ENCODE measurements around the gene FNBP1. TPM values are rescaled to one million over a fixed set of nuclear protein-coding genes. Genes with fewer than 3 reads are reported as not detected.

Gene FNBP1
- total and polyA plus RNA-seq, 2 of the 8 experiments (the other 6 are each of a cell fraction or from before 2014, with no cell fraction given), result 7.2 to 40.9 TPM

DNA sequence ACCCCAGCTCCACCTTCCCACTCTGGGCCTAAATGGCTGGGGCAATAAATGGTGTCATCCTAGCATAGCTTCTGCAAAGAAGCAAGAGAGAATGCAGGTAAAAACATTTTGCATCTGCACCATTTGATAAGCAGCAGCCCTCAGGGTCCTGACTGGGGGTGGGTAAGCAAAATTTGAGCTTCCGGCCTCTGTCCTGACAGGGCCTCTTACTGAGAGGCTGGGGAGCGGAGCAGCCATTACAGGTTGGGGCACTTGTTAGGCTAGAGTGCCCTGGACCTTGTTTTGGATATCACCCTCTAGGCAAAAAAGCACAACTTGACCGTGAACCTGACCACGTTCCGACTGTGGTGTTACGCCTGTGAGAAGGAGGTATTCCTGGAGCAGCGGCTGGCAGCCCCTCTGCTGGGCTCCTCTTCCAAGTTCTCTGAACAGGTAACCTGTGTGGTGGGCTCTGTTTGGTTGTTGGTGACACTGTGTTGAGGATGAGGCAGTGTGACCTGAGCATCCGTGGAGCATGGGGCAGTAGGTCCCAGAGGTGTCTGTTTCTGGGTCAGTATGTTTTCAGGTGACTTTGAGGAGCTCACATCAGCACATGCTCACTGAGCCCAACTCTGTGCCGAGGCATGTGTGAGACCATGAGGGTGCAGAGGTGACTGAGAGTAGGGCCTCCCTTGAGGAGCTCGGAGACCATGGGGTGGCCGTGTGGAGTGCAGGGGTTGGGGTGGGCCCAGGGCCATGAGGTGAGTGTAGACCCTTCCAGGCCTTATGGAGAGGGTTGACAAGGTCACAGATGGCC, 184.6 kb downstream of the FNBP1 start:
- Histone ChIP-seq H2AFZ (ENCODE audit: low read length) (no peak overlapping the region), H2BK120ac (replicated peaks; ENCODE audit: low read depth, low read length) (no peak overlapping the region), H3K23ac (ENCODE audit: insufficient read length) (no peak overlapping the region), H3K4me2 (ENCODE audit: insufficient read depth in 1 of 2, low read depth in 2 of 2, low read length in 2 of 2) (no peak overlapping the region), H3K79me1 (ENCODE audit: low read depth, low read length) (no peaks in the 10 kb centered on the region), H3K14ac (ENCODE audit: insufficient read length) (no peak overlapping the region), H4K5ac (ENCODE audit: insufficient read length, low read depth, low read length) (no peak overlapping the region), H3K4me1 (replicated peaks in 1 of 4; ENCODE audit: control insufficient read depth in 3 of 4, insufficient read depth in 4 of 4, low read length in 3 of 4) (no peaks in the 10 kb centered on the region), H2BK12ac (ENCODE audit: low read depth, low read length) (no peak overlapping the region), H2BK20ac (ENCODE audit: low read length) (no peak overlapping the region), H3K23me2 (ENCODE audit: low read depth, low read length) (no peaks in the 10 kb centered on the region), H3K56ac (replicated peaks; ENCODE audit: insufficient read length, low read depth, low read length) (no peak overlapping the region), H3K9ac (replicated peaks in 1 of 4; ENCODE audit: extremely low read depth in 1 of 4, low read depth in 3 of 4, low read length in 3 of 4) (no peak overlapping the region), H4K8ac (ENCODE audit: extremely low read depth, insufficient read depth, low read length) (no peak overlapping the region), H2BK5ac (ENCODE audit: low read depth, low read length) (no peak overlapping the region), H3K9me3 (ENCODE audit: insufficient read depth in 2 of 2, low read depth in 1 of 2, low read length in 1 of 2) (no peaks in the 10 kb centered on the region), H3K18ac (ENCODE audit: extremely low read depth, low read length) (no peak overlapping the region), H3K4ac (replicated peaks; ENCODE audit: insufficient read length, low read depth, low read length) (no peak overlapping the region), H3K27me3 (replicated peaks in 1 of 4; ENCODE audit: control insufficient read depth in 3 of 4, extremely low read depth in 1 of 4, insufficient read depth in 3 of 4, low read length in 3 of 4) (no peaks in the 10 kb centered on the region), H3K36me3 (ENCODE audit: control insufficient read depth in 2 of 4, insufficient read depth in 4 of 4, low read length in 3 of 4) (peaks cover 0 to 2% (median 0%) of the 10 kb centered on the region in 4 experiments; a peak in 3 of 8 replicates), H3K79me2 (ENCODE audit: control insufficient read depth in 1 of 2, insufficient read depth in 2 of 2, low read length in 2 of 2) (no peaks in the 10 kb centered on the region), H2BK15ac (ENCODE audit: low read length) (no peak overlapping the region), H3K4me3 (ENCODE audit: extremely low read depth in 1 of 4, insufficient read depth in 2 of 4, low read depth in 3 of 4, low read length in 4 of 4) (no peak overlapping the region), H3K27ac (ENCODE audit: low read depth, low read length) (no peak overlapping the region), H2AK5ac (ENCODE audit: low read depth, low read length) (no peak overlapping the region), H4K20me1 (replicated peaks in 1 of 2; ENCODE audit: control insufficient read depth in 1 of 2, insufficient read depth in 2 of 2, low read length in 2 of 2) (peaks cover 4% of the 10 kb centered on the region in 2 experiments), H4K91ac (replicated peaks; ENCODE audit: insufficient read length, low read length) (no peak overlapping the region)
- no peak for TF ChIP-seq CEBPB (IDR thresholded peaks at IDR 0.05; ENCODE audit: low read depth, low read length)
- no peak for TF ChIP-seq CHD1 (IDR thresholded peaks at IDR 0.05; ENCODE audit: low read depth, low read length)
- no peak for TF ChIP-seq GTF2F1 (IDR thresholded peaks at IDR 0.05; ENCODE audit: borderline replicate concordance, low read depth, low read length)
- TF ChIP-seq CTBP2 (IDR thresholded peaks at IDR 0.05; ENCODE audit: borderline replicate concordance, insufficient read depth, insufficient read length, low read length), result no peak
- no peak for TF ChIP-seq E2F6 (IDR thresholded peaks at IDR 0.05)
- no peak for FAIRE-seq
- ChIA-PET POLR2A (ENCODE audit: partially characterized antibody) (interaction anchor here (0.6 to 1.0 kb wide), 3 partner anchors 11 to 26 kb away, joined by 3 read pairs; no protein-coding TSS in a partner anchor), CTCF (ENCODE audit: partially characterized antibody) (interaction anchor here (1.1 kb wide), 1 partner anchor 39 kb away, joined by 3 read pairs; no protein-coding TSS in a partner anchor)
- WGBS, 2 experiments (ENCODE audit: extremely low coverage in 1 of 2, insufficient coverage in 1 of 2, insufficient read length in 1 of 2, insufficient replicate concordance in 2 of 2, low coverage in 1 of 2, low lambda C conversion rate in 2 of 2, missing lambda C conversion rate in 1 of 2), result 85% methylated on average over 11 of the region's 11 CpGs; no CpG with 5 or more reads in 1 of the 2 experiments
- no peak for DNase-seq (ENCODE audit: low read depth in 1 of 2, low spot score in 2 of 2)
